Brain microvascular endothelial cell (primary cell): ENCODE measurements around the gene IL1RL2.
A peak's percentile ranks its signal among the peaks of the same experiment; 100 is the strongest.

Source experiments
- DNase-seq: peaks from one replicate; pipeline ENCODE4 v3.0.0-alpha.2; 2020
- H3K27ac ChIP-seq: fragments of 250-450 bp; sonication (Bioruptor Pico); 2 replicates; pipeline ENCODE4 v1.5.1; 2020; ENCODE audit warnings: mild to moderate bottlenecking, moderate library complexity
- H3K27me3 ChIP-seq: fragments of 250-450 bp; sonication (Bioruptor Pico); replicated peaks from 2 replicates; pipeline ENCODE4 v1.5.1; 2020; ENCODE audit warnings: mild to moderate bottlenecking
- H3K36me3 ChIP-seq: fragments of 250-450 bp; sonication (Bioruptor Pico); replicated peaks from 2 replicates; pipeline ENCODE4 v1.5.1; 2020; ENCODE audit warnings: mild to moderate bottlenecking
- H3K4me3 ChIP-seq: 2 replicates; pipeline ENCODE4 v1.5.1; 2011; ENCODE audit warnings: low read depth, mild to moderate bottlenecking, control low read depth, low read length, moderate library complexity
- CTCF ChIP-seq: IDR thresholded peaks from 2 replicates; pipeline ENCODE4 v1.5.1; 2011; ENCODE audit warnings: low read depth, mild to moderate bottlenecking, moderate library complexity, low read length, control low read depth, inconsistent platforms; ENCODE audit errors: missing control alignments
- in situ Hi-C: cut with HindIII; loops from 2 replicates; pipeline ENCODE4 v1.10.0; 2017; ENCODE audit warnings: low sequenced_read_pairs, low pct_ligation_motif_present

IL1RL2 gene

DNA sequence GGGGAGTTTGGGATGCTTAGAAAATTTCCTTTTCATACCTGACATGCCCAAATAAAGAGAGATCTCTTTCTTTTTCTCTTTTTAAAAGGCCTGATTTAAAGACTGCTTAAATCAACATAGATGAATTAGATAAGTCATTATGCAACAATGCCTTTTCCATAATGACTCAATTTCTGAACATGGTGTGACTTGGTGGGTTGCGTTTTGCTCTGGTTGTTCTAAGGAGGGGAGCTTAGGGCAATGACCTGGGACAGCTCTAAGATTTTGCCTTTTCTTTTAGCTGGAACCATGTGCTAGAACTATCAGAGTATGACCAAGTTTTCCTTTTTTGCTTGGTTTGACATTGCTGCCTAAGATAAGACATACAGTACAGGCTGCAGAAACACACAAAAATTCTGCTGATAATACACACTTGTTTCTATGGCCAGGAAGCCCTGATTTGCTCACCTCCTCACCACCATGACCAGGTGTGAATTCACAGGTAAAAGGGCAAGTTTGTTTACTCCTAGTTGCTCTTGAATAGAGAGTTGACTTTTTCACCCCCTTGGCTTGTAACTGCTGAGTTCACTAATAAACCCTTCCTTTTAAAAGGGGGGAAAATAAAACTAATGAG lies 66.4 kb downstream of the IL1RL2 start:
- in situ Hi-C loops = no loop called here
- no peak for TF ChIP-seq CTCF
- H3K4me3 ChIP-seq = no peak overlapping the region
- H3K27me3 ChIP-seq = no peaks in the 10 kb centered on the region
- no peaks in the 10 kb centered on the region for H3K36me3 ChIP-seq
- DNase-seq = no peak
- H3K27ac ChIP-seq = no peak overlapping the region

DNA sequence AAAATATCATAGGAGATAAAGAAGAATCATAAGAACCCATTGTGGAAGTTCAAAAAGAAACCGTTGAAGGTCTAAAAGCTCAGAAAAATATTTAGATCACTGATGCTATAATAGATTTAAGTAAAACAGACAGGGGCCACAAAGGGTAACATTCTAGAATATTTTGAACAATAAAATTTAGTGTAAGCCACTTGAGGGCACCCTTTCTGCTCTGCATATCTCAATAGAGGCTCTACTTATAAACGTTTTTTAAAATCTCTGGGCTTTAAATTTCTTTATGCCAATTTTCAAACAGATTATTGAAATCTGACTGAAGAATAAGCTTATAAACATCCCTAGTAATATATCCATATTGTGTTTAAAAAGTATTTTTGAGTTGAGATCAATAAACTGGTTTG lies 66.9 kb downstream of the IL1RL2 start:
- in situ Hi-C loops = no loop called here
- H3K4me3 ChIP-seq = no peak overlapping the region
- H3K36me3 ChIP-seq = no peaks in the 10 kb centered on the region
- peak; percentile 27 for TF ChIP-seq CTCF
- H3K27me3 ChIP-seq = no peaks in the 10 kb centered on the region
- DNase-seq = no peak
- no peak overlapping the region for H3K27ac ChIP-seq

GRCh38 chr2:102256276-102256675 lies 69.5 kb downstream of the IL1RL2 start:
- no peak for DNase-seq
- no peak overlapping the region for H3K27ac ChIP-seq
- no peaks in the 10 kb centered on the region for H3K27me3 ChIP-seq
- no peaks in the 10 kb centered on the region for H3K36me3 ChIP-seq
- TF ChIP-seq CTCF = no peak
- in situ Hi-C loops = no loop called here
- H3K4me3 ChIP-seq = no peak overlapping the region

DNA sequence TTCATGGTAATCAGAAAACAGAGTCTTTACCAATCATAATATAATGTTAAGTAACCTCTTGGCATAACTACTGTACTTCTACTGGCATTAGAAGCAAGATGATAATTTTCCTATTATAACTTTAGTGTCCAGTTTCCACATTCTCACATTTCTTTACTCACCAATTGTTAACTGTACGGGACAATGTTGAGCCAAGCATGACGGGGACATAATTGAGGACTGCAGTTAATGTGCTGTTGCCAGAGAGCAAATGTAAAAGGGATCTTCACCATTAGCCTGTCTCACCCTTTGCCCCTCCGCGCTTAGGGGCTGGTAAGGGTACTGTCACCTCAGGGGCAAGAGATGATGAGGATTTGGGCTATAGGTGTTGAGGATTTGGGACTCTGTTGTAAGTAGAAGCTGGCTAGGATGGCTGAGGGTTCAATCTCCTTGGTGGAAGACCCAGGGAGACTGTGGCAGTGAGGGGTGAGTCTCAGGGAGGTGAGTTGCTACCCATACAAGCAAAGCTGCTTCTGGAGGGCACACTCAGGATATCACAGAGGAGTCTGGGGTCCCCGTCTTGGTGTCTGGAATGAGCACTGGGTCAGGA lies 70.1 kb downstream of the IL1RL2 start:
- DNase-seq = no peak
- no peak overlapping the region for H3K27ac ChIP-seq
- H3K4me3 ChIP-seq = no peak overlapping the region
- in situ Hi-C loops = no loop called here
- H3K36me3 ChIP-seq = no peaks in the 10 kb centered on the region
- TF ChIP-seq CTCF = no peak
- H3K27me3 ChIP-seq = no peaks in the 10 kb centered on the region

DNA sequence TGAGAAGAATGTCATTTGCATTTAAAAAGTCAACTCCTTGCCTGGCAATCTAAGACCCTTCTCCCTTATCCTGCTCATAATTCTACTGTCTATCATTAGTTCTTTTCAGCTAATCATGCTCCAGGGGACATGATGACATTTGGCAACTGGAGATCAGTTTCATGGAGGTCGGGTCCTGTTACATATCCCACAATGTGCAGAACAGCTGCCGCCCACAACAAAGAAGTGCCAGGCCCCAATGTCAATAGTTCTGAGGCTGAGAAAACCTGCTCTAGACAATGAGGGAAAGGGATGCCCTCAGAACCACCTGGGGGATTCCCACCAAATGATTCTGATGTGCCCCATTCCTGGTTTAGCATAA lies 71.2 kb downstream of the IL1RL2 start:
- in situ Hi-C loops = no loop called here
- Histone ChIP-seq H3K27me3 (no peaks in the 10 kb centered on the region), H3K36me3 (no peaks in the 10 kb centered on the region), H3K4me3 (no peak overlapping the region), H3K27ac (peak overlapping the region; percentile 64)
- TF ChIP-seq CTCF = no peak
- no peak for DNase-seq
